B cell (primary cell): Measurements from ENCODE around the gene PTPRO. TPM values are rescaled to one million over a fixed set of nuclear protein-coding genes. Genes with fewer than 3 reads are reported as not detected.

Source experiments
- ATAC-seq: fragments of 200-7000 bp; cut with Tn5 transposase; one replicate; pipeline ENCODE4 v1.10.0; 2021; ENCODE audit warnings: low read depth, mild to moderate bottlenecking, moderate number of reproducible peaks, moderate library complexity
- CTCF ChIA-PET: fragments of 350-600 bp; sonication (Branson Sonifier 250); formaldehyde crosslinking; loops from one replicate; lab custom pipeline; 2021; ENCODE audit warnings: antibody characterized with exemption, inconsistent platforms; lab: Charles Lee
- POLR2A ChIA-PET: fragments of 350-600 bp; sonication (Branson Sonifier 250); formaldehyde crosslinking; loops from one replicate; lab custom pipeline; 2021; ENCODE audit warnings: antibody characterized with exemption; lab: Charles Lee
- DNase-seq: peaks from one replicate; pipeline ENCODE4 v3.0.0; 2013
- H2AFZ ChIP-seq: 2 replicates; pipeline ENCODE4 v1.6.1; 2012; ENCODE audit warnings: mild to moderate bottlenecking, low read depth, low read length; ENCODE audit not compliant: insufficient read depth, poor library complexity, severe bottlenecking
- H3K27ac ChIP-seq, 2 donors: 1 replicate in 1 of 2; 2 replicates in 1 of 2; pipeline ENCODE4 v1.5.1; 2012 to 2013; ENCODE audit warnings: low read length in 2 of 2, mild to moderate bottlenecking in 2 of 2, moderate library complexity in 1 of 2
- H3K27me3 ChIP-seq, 4 experiments: fragments of 200-600 bp in 1 of 4; sonication (generic) in 1 of 4; replicated peaks in 1 of 4; 1 replicate in 2 of 4; 2 replicates in 2 of 4; pipeline versions ENCODE4 v1.6.1 to v1.7.0; 2013 to 2016; ENCODE audit warnings: low read length in 3 of 4, mild to moderate bottlenecking in 2 of 4, mixed read lengths in 1 of 4, moderate library complexity in 1 of 4; ENCODE audit not compliant: insufficient read depth in 4 of 4, control insufficient read depth in 3 of 4; ENCODE audit errors: control extremely low read depth in 1 of 4
- H3K36me3 ChIP-seq, 2 experiments: replicated peaks in 1 of 2; 1 replicate in 1 of 2; 2 replicates in 1 of 2; pipeline versions ENCODE4 v1.6.1 to v1.7.1; 2013; ENCODE audit warnings: low read length in 1 of 2; ENCODE audit not compliant: insufficient read depth in 2 of 2, control insufficient read depth in 1 of 2; ENCODE audit errors: control extremely low read depth in 1 of 2, extremely low read depth in 1 of 2
- H3K4me1 ChIP-seq, 2 donors: fragments of 200-600 bp in 1 of 2; sonication (generic) in 1 of 2; 1 replicate in 1 of 2; 2 replicates in 1 of 2; pipeline versions ENCODE4 v1.5.1 to v1.6.1; 2013 to 2017; ENCODE audit warnings: low read length in 2 of 2; ENCODE audit not compliant: control insufficient read depth in 2 of 2, insufficient read depth in 2 of 2
- H3K4me2 ChIP-seq: replicated peaks from 2 replicates; pipeline ENCODE3; 2012; ENCODE audit warnings: mild to moderate bottlenecking, low read depth, low read length; ENCODE audit not compliant: poor library complexity, severe bottlenecking
- H3K4me3 ChIP-seq, 5 experiments: fragments of 200-600 bp in 1 of 5; sonication (generic) in 1 of 5; 1 replicate in 3 of 5; 2 replicates in 2 of 5; pipeline versions ENCODE4 v1.5.1 to v1.7.0; 2011 to 2016; ENCODE audit warnings: low read length in 4 of 5, mild to moderate bottlenecking in 4 of 5, low read depth in 2 of 5, control low read depth in 1 of 5, moderate library complexity in 1 of 5; ENCODE audit not compliant: insufficient read depth in 1 of 5; ENCODE audit errors: control extremely low read depth in 1 of 5, extremely low read depth in 1 of 5
- H3K79me2 ChIP-seq: fragments of 200-600 bp; sonication (generic); one replicate; pipeline ENCODE4 v1.6.0; 2016; ENCODE audit warnings: low read length; ENCODE audit not compliant: control insufficient read depth, insufficient read depth
- H3K9ac ChIP-seq: fragments of 200-600 bp; sonication (generic); 2 replicates; pipeline ENCODE4 v1.6.1; 2017; ENCODE audit warnings: mild to moderate bottlenecking, low read length, moderate library complexity
- H3K9me3 ChIP-seq, 3 donors: one replicate each; pipeline versions ENCODE4 v1.6.1 to v1.7.1; 2013; ENCODE audit warnings: low read length in 2 of 3; ENCODE audit not compliant: control insufficient read depth in 2 of 3, insufficient read depth in 1 of 3; ENCODE audit errors: control extremely low read depth in 1 of 3
- H4K20me1 ChIP-seq: 2 replicates; pipeline ENCODE4 v1.6.0; 2012; ENCODE audit warnings: mild to moderate bottlenecking, low read length; ENCODE audit not compliant: insufficient read depth, control insufficient read depth, poor library complexity, severe bottlenecking
- H3K27ac Mint-ChIP-seq: one replicate; pipeline ENCODE4 v1.8.0; 2021; ENCODE audit warnings: mixed read lengths
- H3K27me3 Mint-ChIP-seq: one replicate; pipeline ENCODE4 v1.8.0; 2021; ENCODE audit warnings: mixed read lengths
- H3K4me1 Mint-ChIP-seq: one replicate; pipeline ENCODE4 v1.8.0; 2021; ENCODE audit warnings: mixed read lengths
- H3K4me3 Mint-ChIP-seq: one replicate; pipeline ENCODE4 v1.8.0; 2021; ENCODE audit warnings: mixed read lengths
- H3K9me3 Mint-ChIP-seq: one replicate; pipeline ENCODE4 v1.8.0; 2022; ENCODE audit warnings: mixed read lengths; ENCODE audit not compliant: insufficient read depth
- EZH2 ChIP-seq: IDR thresholded peaks from 2 replicates; pipeline ENCODE4 v1.6.1; 2012; ENCODE audit warnings: borderline replicate concordance, low read depth, mild to moderate bottlenecking, moderate library complexity, low read length; ENCODE audit not compliant: insufficient read depth, poor library complexity, severe bottlenecking
- WGBS: methylation state at CpG from one replicate; pipeline ENCODE4 v1.1.5; 2013; ENCODE audit warnings: missing lambda C conversion rate; ENCODE audit not compliant: insufficient coverage; 5-methylcytosine and 5-hydroxymethylcytosine counted together
- intact Hi-C: fragments of 100-400 bp; cut with micrococcal nuclease; formaldehyde crosslinking; loops from one replicate; pipeline ENCODE4 v1.10.0; 2022
- polyA plus RNA-seq: library from polyadenylated mRNA; depleted of rRNA; stranded (reverse); fragments of >200 nt; gene quantifications from 2 replicates; pipeline ENCODE4 v1.2.3, GENCODE V29; 2012
- total RNA-seq, 2 donors: library from RNA; stranded (reverse); fragments of 120-200 nt in 1 of 2; gene quantifications; 1 replicate in 1 of 2; 2 replicates in 1 of 2; pipeline versions ENCODE4 v1.2.3 to v1.2.4, GENCODE V29; 2013 to 2022
- TF ChIP-seq, protein P1 (sequence below): fragments of 200-600 bp; IDR thresholded peaks from one replicate; pipeline ENCODE4 v1.8.0; 2022; ENCODE audit warnings: antibody characterized with exemption, mild to moderate bottlenecking

The PTPRO gene
- total and polyA plus RNA-seq, 2 donors (not counting 1 experiment from before 2014, with no cell fraction given), result 23.1 to 23.6 TPM

DNA sequence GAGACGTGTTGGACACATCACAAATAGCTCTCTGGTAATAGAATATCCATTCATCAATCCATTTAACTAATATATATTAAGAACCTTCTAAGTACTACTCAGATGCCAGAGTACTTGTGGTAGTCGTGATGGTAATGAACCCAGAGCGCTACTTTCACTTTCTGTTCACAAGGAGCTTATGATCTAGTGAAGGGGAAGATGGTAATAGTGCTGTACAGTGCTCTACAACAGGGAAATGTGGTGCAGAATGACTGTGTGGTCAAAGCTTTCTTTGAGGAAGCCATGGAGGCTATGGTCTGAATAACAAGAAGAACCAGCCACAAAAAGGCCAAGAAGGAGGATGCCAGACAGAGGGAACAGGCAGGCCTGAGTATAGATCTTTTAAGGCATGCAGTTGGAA, 212.0 kb downstream of the PTPRO start:
- H3K27ac ChIP-seq, result peak overlapping the region; percentile 34 to 60

DNA sequence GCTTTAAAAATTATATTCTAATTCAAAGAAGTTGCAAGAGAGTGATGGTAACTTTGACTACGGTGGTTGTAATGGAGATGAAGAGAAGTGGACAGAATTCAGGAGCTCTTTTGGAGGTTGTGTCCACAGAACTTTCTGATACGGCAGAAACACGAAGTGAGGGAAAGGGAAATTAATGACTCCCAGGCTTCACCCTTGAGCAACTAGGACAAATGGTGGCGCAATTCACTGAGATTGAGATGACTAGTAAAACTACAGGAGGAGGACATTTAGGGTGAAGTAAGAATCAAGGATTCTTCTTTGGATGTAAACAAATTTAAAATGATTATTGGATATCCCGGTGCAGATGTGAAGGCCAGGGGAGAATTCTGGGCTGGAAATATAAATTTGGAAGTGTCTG, 212.6 kb downstream of the PTPRO start:
- Histone ChIP-seq H4K20me1 (no peaks in the 10 kb centered on the region), H3K4me3 (no peak overlapping the region), H3K36me3 (no peaks in the 10 kb centered on the region), H3K4me2 (peak overlapping the region; percentile 60), H3K9me3 (no peaks in the 10 kb centered on the region), H3K27ac (peak overlapping the region in 1 of 2 donors; percentile 34), H3K79me2 (no peaks in the 10 kb centered on the region), H3K4me1 (peaks cover 15 to 16% of the 10 kb centered on the region in 2 donors), H3K9ac (no peak overlapping the region), H3K27me3 (no peaks in the 10 kb centered on the region), H2AFZ (peak overlapping the region; percentile 69)
- ChIA-PET POLR2A (interaction anchor here (0.5 to 1.1 kb wide), 2 partner anchors 9 to 36 kb away, joined by 4 to 9 read pairs; no protein-coding TSS in a partner anchor), CTCF (interaction anchor here (0.5 to 13.5 kb wide), 12 partner anchors 9 to 322 kb away, joined by 3 to 702 read pairs (median 4); no protein-coding TSS in a partner anchor)
- intact Hi-C loops, result loop anchor here (5.0 kb wide), 1 partner anchor 252 kb away; the partner anchor contains the start of gene EPS8
- no peak for ATAC-seq
- Mint-ChIP-seq H3K4me3 (no peak overlapping the region), H3K27me3 (no peaks in the 10 kb centered on the region), H3K27ac (no peak overlapping the region), H3K9me3 (no peaks in the 10 kb centered on the region), H3K4me1 (peaks cover 17% of the 10 kb centered on the region)
- TF ChIP-seq, protein P1, sequence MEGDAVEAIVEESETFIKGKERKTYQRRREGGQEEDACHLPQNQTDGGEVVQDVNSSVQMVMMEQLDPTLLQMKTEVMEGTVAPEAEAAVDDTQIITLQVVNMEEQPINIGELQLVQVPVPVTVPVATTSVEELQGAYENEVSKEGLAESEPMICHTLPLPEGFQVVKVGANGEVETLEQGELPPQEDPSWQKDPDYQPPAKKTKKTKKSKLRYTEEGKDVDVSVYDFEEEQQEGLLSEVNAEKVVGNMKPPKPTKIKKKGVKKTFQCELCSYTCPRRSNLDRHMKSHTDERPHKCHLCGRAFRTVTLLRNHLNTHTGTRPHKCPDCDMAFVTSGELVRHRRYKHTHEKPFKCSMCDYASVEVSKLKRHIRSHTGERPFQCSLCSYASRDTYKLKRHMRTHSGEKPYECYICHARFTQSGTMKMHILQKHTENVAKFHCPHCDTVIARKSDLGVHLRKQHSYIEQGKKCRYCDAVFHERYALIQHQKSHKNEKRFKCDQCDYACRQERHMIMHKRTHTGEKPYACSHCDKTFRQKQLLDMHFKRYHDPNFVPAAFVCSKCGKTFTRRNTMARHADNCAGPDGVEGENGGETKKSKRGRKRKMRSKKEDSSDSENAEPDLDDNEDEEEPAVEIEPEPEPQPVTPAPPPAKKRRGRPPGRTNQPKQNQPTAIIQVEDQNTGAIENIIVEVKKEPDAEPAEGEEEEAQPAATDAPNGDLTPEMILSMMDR, result no peak
- TF ChIP-seq EZH2, result no peak
- DNase-seq, result no peak
- 100% methylated on average over 5 of the region's 5 CpGs for WGBS

More for the DNA sequence above, 212.0 kb downstream of the PTPRO start:
- H3K9ac ChIP-seq, result peak overlapping the region; percentile 5
- intact Hi-C loops, result loop anchor here (5.0 kb wide), 1 partner anchor 253 kb away; the partner anchor contains the start of gene EPS8
- TF ChIP-seq, protein P1, result no peak
- no peak for TF ChIP-seq EZH2
- no peaks in the 10 kb centered on the region for H3K9me3 ChIP-seq
- ATAC-seq (peak; percentile 72), DNase-seq (peak; percentile 53)
- Mint-ChIP-seq H3K4me3 (peak overlapping the region; percentile 56), H3K27ac (peak overlapping the region; percentile 80), H3K4me1 (peaks cover 17% of the 10 kb centered on the region), H3K27me3 (no peaks in the 10 kb centered on the region), H3K9me3 (no peaks in the 10 kb centered on the region)
- H3K4me2 ChIP-seq, result peak overlapping the region; percentile 60
- H3K27me3 ChIP-seq, result no peaks in the 10 kb centered on the region
- H3K79me2 ChIP-seq, result no peaks in the 10 kb centered on the region
- ChIA-PET CTCF (interaction anchor here (0.7 to 13.5 kb wide), 12 partner anchors 9 to 322 kb away, joined by 3 to 702 read pairs (median 4); no protein-coding TSS in a partner anchor), POLR2A (interaction anchor here (0.5 to 1.1 kb wide), 2 partner anchors 10 to 37 kb away, joined by 4 to 9 read pairs; no protein-coding TSS in a partner anchor)
- peaks cover 15 to 16% of the 10 kb centered on the region in 2 donors for H3K4me1 ChIP-seq
- H2AFZ ChIP-seq, result peak overlapping the region; percentile 69
- no peaks in the 10 kb centered on the region for H3K36me3 ChIP-seq
- 47% methylated on average over 2 of the region's 3 CpGs for WGBS
- H3K4me3 ChIP-seq, result peak overlapping the region in 1 of 5 experiments; percentile 38
- no peaks in the 10 kb centered on the region for H4K20me1 ChIP-seq
